SK-N-SH (cell line): ENCODE measurements around the gene TRMT61B. TPM values are rescaled to one million over a fixed set of nuclear protein-coding genes. Genes with fewer than 3 reads are reported as not detected.
A peak's percentile ranks its signal among the peaks of the same experiment; 100 is the strongest.

Experiments used
- CTCF ChIA-PET: fragments of 300-600, 350-600 bp; formaldehyde crosslinking; extraction: SDS; loops from one replicate; lab custom pipeline; 2021; lab: Yijun Ruan, JAX
- POLR2A ChIA-PET: fragments of 350-600 bp; sonication (Branson Sonifier 250); formaldehyde crosslinking; extraction: SDS; loops from one replicate; lab custom pipeline; 2020; ENCODE audit warnings: antibody characterized with exemption, inconsistent platforms; lab: Yijun Ruan, JAX
- DNase-seq: peaks from one replicate; pipeline ENCODE4 v3.0.0; 2012
- H2AFZ ChIP-seq: fragments of 200-600 bp; sonication (generic); 2 replicates; pipeline ENCODE4 v1.8.1; 2016; ENCODE audit warnings: antibody characterized with exemption, mild to moderate bottlenecking, low read depth
- H3F3A ChIP-seq: fragments of 200-600 bp; sonication (generic); replicated peaks from 2 replicates; pipeline ENCODE3; 2016; ENCODE audit warnings: antibody characterized with exemption, mild to moderate bottlenecking; ENCODE audit not compliant: insufficient read depth
- H3K27ac ChIP-seq, 2 experiments: fragments of 200-500 bp in 1 of 2; fragments of 200-600 bp in 1 of 2; sonication (Bioruptor generic) in 1 of 2; sonication (generic), shearing (Covaris generic) in 1 of 2; 2 replicates each; pipeline versions ENCODE4 v1.5.1 to v1.6.1; 2014 to 2016; ENCODE audit warnings: low read depth in 2 of 2, inconsistent platforms in 1 of 2, low read length in 1 of 2, mild to moderate bottlenecking in 1 of 2, mixed read lengths in 1 of 2
- H3K27me3 ChIP-seq: fragments of 200-600 bp; sonication (generic), shearing (Covaris generic); 2 replicates; pipeline ENCODE4 v1.6.1; 2016; ENCODE audit warnings: mixed run types; ENCODE audit not compliant: insufficient read depth
- H3K36me3 ChIP-seq, 2 experiments: fragments of 200-500 bp in 1 of 2; fragments of 200-600 bp in 1 of 2; sonication (Bioruptor generic) in 1 of 2; sonication (generic) in 1 of 2; replicated peaks in 1 of 2; 2 replicates each; pipeline versions ENCODE3 to v1.5.1; 2014 to 2016; ENCODE audit warnings: low read length in 1 of 2, mild to moderate bottlenecking in 1 of 2; ENCODE audit not compliant: insufficient read depth in 2 of 2, control insufficient read depth in 1 of 2
- H3K4me1 ChIP-seq, 2 experiments: fragments of 200-500 bp in 1 of 2; fragments of 200-600 bp in 1 of 2; sonication (Bioruptor generic) in 1 of 2; sonication (generic), shearing (Covaris generic) in 1 of 2; 2 replicates each; pipeline versions ENCODE4 v1.5.1 to v1.6.1; 2014 to 2016; ENCODE audit warnings: low read depth in 1 of 2, low read length in 1 of 2, mixed run types in 1 of 2; ENCODE audit not compliant: insufficient read depth in 2 of 2, control insufficient read depth in 1 of 2
- H3K4me2 ChIP-seq: fragments of 200-600 bp; sonication (generic), shearing (Covaris generic); 2 replicates; pipeline ENCODE4 v1.6.1; 2017; ENCODE audit warnings: mixed run types
- H3K4me3 ChIP-seq, 2 experiments: fragments of 200-500 bp in 1 of 2; fragments of 200-600 bp in 1 of 2; sonication (Bioruptor generic) in 1 of 2; sonication (generic), shearing (Covaris generic) in 1 of 2; 2 replicates each; pipeline versions ENCODE4 v1.5.1 to v1.8.1; 2014 to 2016; ENCODE audit warnings: low read depth in 2 of 2, inconsistent platforms in 1 of 2, low read length in 1 of 2, mild to moderate bottlenecking in 1 of 2, mixed read lengths in 1 of 2, moderate library complexity in 1 of 2
- H3K79me2 ChIP-seq: fragments of 200-600 bp; sonication (generic); 2 replicates; pipeline ENCODE4 v1.8.1; 2017; ENCODE audit warnings: mild to moderate bottlenecking; ENCODE audit not compliant: insufficient read depth
- H3K9ac ChIP-seq: fragments of 200-600 bp; sonication (generic); 2 replicates; pipeline ENCODE4 v1.6.1; 2017; ENCODE audit warnings: mixed run types
- H3K9me2 ChIP-seq: fragments of 200-600 bp; sonication (generic); 2 replicates; pipeline ENCODE4 v1.6.1; 2017; ENCODE audit warnings: mixed run types
- H3K9me3 ChIP-seq: fragments of 200-600 bp; sonication (generic); 2 replicates; pipeline ENCODE4 v1.6.1; 2017; ENCODE audit warnings: mixed run types, mild to moderate bottlenecking, moderate library complexity
- H4K20me1 ChIP-seq: fragments of 200-600 bp; sonication (generic); 2 replicates; pipeline ENCODE4 v1.6.1; 2017; ENCODE audit warnings: mild to moderate bottlenecking, mixed run types; ENCODE audit not compliant: insufficient read depth
- GATA2 ChIP-seq: sonication (generic); formaldehyde crosslinking; IDR thresholded peaks from 2 replicates; pipeline ENCODE4 v1.5.0; 2020; ENCODE audit warnings: mild to moderate bottlenecking, missing genetic modification reagents
- IRF3 ChIP-seq: fragments of 150-350 bp; IDR thresholded peaks from 2 replicates; pipeline ENCODE4 v1.6.1; 2016; ENCODE audit warnings: mild to moderate bottlenecking, low read depth, low read length
- MXI1 ChIP-seq: IDR thresholded peaks from 2 replicates; pipeline ENCODE4 v1.6.1; 2012; ENCODE audit warnings: mild to moderate bottlenecking, low read depth, low read length, improper control_type of control experiment
- NFIC ChIP-seq: IDR thresholded peaks from 2 replicates; pipeline ENCODE4 v1.4.0; 2012; ENCODE audit warnings: borderline replicate concordance
- REST ChIP-seq: IDR thresholded peaks from 2 replicates; pipeline ENCODE4 v1.6.1; 2012; ENCODE audit warnings: mild to moderate bottlenecking, low read depth, low read length, moderate library complexity
- TAF1 ChIP-seq: IDR thresholded peaks from 2 replicates; pipeline ENCODE4 v1.6.1; 2012; ENCODE audit warnings: low read depth, mild to moderate bottlenecking, low read length, moderate library complexity, borderline replicate concordance
- WGBS: methylation state at CpG from one replicate; pipeline ENCODE4 v1.1.6; 2017; ENCODE audit warnings: low lambda C conversion rate; 5-methylcytosine and 5-hydroxymethylcytosine counted together
- polyA plus RNA-seq, 3 experiments: library from polyadenylated mRNA; depleted of rRNA; stranded (reverse); fragments of >200 nt; gene quantifications; 2 replicates each; pipeline ENCODE4 v1.2.3, GENCODE V29; 2012

Gene TRMT61B
- polyA plus RNA-seq, 1 of the 3 experiments (the other 2 are of a cell fraction) = 11.4 TPM

GRCh38 chr2:28869494-28870145, 489 bp downstream of the TRMT61B start:
- DNase-seq = no peak
- Histone ChIP-seq H3K27me3 (no peaks in the 10 kb centered on the region), H3F3A (peaks cover 6% of the 10 kb centered on the region), H3K27ac (peak overlapping the region; percentile 40 to 58; a peak in 3 of 4 replicates), H3K9ac (peak overlapping the region; percentile 87), H2AFZ (peak overlapping the region; percentile 97), H4K20me1 (no peaks in the 10 kb centered on the region), H3K9me2 (no peaks in the 10 kb centered on the region), H3K9me3 (no peaks in the 10 kb centered on the region), H3K4me2 (peak overlapping the region; percentile 95), H3K4me1 (peaks cover 10 to 17% of the 10 kb centered on the region in 2 experiments; a peak in 3 of 4 replicates), H3K79me2 (peaks cover 52% of the 10 kb centered on the region), H3K4me3 (peak overlapping the region; percentile 80 to 90), H3K36me3 (peaks cover 6 to 7% of the 10 kb centered on the region in 2 experiments)
- ChIA-PET POLR2A (interaction anchor here (0.6 to 2.4 kb wide), 3 partner anchors 10 to 26 kb away, joined by 3 to 13 read pairs (median 4); partner anchors contain the start of gene WDR43), CTCF (interaction anchor here (1.0 to 2.5 kb wide), 4 partner anchors 25 to 303 kb away, joined by 3 to 13 read pairs (median 4); no protein-coding TSS in a partner anchor)
- WGBS = 2% methylated on average over 26 of the region's 29 CpGs
- no peak for TF ChIP-seq TAF1
- no peak for TF ChIP-seq IRF3
- no peak for TF ChIP-seq NFIC

GRCh38 chr2:28868611-28869010, 1.5 kb downstream of the TRMT61B start:
- no peak overlapping the region for H3K27ac ChIP-seq
- ChIA-PET CTCF (interaction anchor here (1.0 to 2.5 kb wide), 5 partner anchors 13 to 302 kb away, joined by 3 to 13 read pairs (median 5); no protein-coding TSS in a partner anchor), POLR2A (interaction anchor here (2.4 kb wide), 1 partner anchor 26 kb away, joined by 13 read pairs; the partner anchor contains the start of gene WDR43)
- 64% methylated on average over 12 of the region's 12 CpGs for WGBS
- H2AFZ ChIP-seq = no peak overlapping the region
- H3K4me1 ChIP-seq = peaks cover 10 to 17% of the 10 kb centered on the region in 2 experiments; a peak in 3 of 4 replicates
- H3K36me3 ChIP-seq = peaks cover 15 to 16% of the 10 kb centered on the region in 2 experiments
- no peak for TF ChIP-seq GATA2 (CRISPR knock-in tag)
- no peak for TF ChIP-seq MXI1
- TF ChIP-seq IRF3 = no peak
- no peak for TF ChIP-seq REST
- H3F3A ChIP-seq = peaks cover 6% of the 10 kb centered on the region
- H3K9ac ChIP-seq = peak overlapping the region; percentile 87; the same call in 1 of the 2 replicates
- no peak for DNase-seq
- peak overlapping the region; percentile 95 for H3K4me2 ChIP-seq
- H4K20me1 ChIP-seq = no peaks in the 10 kb centered on the region
- no peaks in the 10 kb centered on the region for H3K27me3 ChIP-seq
- peak overlapping the region; percentile 80 to 90 for H3K4me3 ChIP-seq
- no peaks in the 10 kb centered on the region for H3K9me3 ChIP-seq
- no peaks in the 10 kb centered on the region for H3K9me2 ChIP-seq
- H3K79me2 ChIP-seq = peaks cover 61% of the 10 kb centered on the region
